ENCODE results near the gene TIGD6.

TIGD6 gene

DNA sequence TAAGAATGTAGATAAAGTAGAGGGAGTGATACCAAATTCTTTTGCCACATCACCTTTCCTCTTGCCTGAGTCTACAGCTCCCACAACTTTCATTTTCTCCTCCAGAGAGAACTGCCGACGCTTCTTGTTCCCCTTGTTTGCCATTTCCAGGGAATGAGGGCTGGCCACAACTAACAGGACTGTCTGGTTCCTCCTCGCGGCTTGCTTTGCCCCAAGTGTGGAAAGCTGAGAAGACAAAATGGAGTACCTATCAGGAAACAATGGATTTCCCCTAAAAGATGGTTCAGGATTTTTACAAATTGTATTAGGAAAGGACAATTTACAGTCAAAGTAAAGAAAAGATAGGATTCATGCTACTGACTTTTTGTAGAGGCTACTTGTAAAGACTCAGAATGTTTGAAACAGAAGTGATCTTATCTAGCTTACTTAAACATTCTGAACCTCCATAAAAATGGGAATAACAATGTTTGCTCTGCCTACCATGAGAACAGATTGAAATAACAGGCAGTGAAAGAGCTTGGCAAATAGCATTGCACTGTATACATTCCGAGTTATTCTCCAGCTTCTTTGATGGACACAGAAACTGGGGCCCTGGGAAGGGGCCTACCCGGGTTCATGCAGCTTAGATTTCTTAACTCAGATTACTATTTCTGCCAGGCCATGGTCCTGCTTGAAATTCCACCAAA lies 4.1 kb downstream of the TIGD6 start:
- H3K9me3 ChIP-seq (ENCODE audit: control insufficient read depth in 1 of 2, low read length in 2 of 2): no peaks in the 10 kb centered on the region
- no peaks in the 10 kb centered on the region for H3K27me3 ChIP-seq (ENCODE audit: low read depth, low read length)
- peaks cover 9 to 12% of the 10 kb centered on the region in 2 donors for H3K4me1 ChIP-seq (ENCODE audit: control insufficient read depth in 1 of 2, insufficient read depth in 2 of 2, low read length in 2 of 2)
- peak overlapping the region; percentile 26 for H3K27ac ChIP-seq (ENCODE audit: low read length)
- H3K4me3 ChIP-seq (ENCODE audit: low read depth in 1 of 2, low read length in 2 of 2): no peak overlapping the region
- H3K36me3 ChIP-seq (ENCODE audit: control insufficient read depth in 1 of 2, insufficient read depth in 2 of 2, low read length in 2 of 2): peaks cover 14 to 25% of the 10 kb centered on the region in 2 donors

DNA sequence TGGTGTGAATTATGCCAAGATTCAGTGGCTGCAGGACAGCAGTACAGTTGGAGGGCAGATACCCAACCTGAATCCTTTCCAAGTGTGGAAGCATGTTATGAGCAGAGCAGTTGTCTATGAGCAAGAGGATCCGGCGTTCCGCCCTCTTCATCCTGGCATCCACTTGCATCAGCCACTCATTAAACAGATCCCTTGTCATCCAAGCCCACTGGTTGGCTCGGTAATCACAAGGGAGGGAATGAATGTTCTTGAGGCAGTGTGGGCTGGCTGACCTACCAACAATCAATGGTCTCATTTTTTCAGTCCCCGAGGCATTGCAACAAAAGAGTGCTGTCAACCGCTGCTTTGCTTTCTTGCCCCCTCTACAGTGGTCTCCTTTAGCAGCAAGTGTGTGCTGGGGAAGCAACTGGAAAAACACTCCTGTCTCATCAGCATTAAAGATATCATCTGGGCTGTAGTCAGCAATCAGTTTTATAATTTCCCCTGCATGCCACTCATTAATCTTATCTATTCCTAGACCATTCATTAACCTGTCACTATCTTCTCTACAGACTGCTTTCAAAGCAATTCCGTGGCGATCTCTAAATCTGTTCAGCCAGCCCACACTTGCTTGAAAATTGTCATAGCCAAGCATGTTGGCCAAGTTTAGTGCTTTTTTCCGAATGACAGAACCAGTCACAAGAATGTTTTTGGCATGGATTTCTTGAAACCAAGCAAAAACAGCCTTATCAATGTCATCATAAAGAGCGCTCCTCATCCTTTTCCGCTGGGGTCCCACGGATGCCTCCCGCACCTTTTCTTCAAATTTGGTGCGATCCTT lies 4.9 kb downstream of the TIGD6 start:
- H3K9me3 ChIP-seq (ENCODE audit: control insufficient read depth in 1 of 2, low read length in 2 of 2): no peaks in the 10 kb centered on the region
- H3K27me3 ChIP-seq (ENCODE audit: low read depth, low read length): no peaks in the 10 kb centered on the region
- peaks cover 11 to 25% of the 10 kb centered on the region in 2 donors for H3K36me3 ChIP-seq (ENCODE audit: control insufficient read depth in 1 of 2, insufficient read depth in 2 of 2, low read length in 2 of 2)
- no peak overlapping the region for H3K4me3 ChIP-seq (ENCODE audit: low read depth in 1 of 2, low read length in 2 of 2)
- H3K27ac ChIP-seq (ENCODE audit: low read length): no peak overlapping the region
- peaks cover 9 to 10% of the 10 kb centered on the region in 2 donors for H3K4me1 ChIP-seq (ENCODE audit: control insufficient read depth in 1 of 2, insufficient read depth in 2 of 2, low read length in 2 of 2)

DNA sequence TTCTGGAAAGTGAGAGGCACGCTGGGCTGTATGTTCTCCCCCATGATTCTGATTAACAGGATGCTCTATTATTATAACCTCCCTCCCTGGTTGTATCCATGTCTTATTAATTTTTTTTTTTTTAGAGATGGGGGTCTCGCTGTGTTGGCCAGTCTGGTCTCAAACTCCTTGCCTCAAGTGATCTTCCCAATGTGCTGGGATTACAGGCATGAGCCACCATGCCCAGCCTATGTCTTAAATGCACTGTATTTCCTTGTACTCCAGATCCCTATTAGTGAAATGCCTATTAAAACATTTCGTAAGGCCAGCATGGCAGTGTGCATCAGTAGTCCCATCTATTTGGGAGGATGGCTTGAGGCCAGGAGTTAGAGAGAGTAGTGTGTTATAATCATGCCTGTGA lies 7.0 kb downstream of the TIGD6 start:
- H3K4me1 ChIP-seq (ENCODE audit: control insufficient read depth in 1 of 2, insufficient read depth in 2 of 2, low read length in 2 of 2): no peaks in the 10 kb centered on the region
- H3K27me3 ChIP-seq (ENCODE audit: low read depth, low read length): no peaks in the 10 kb centered on the region
- H3K4me3 ChIP-seq (ENCODE audit: low read depth in 1 of 2, low read length in 2 of 2): no peak overlapping the region
- peaks cover 4 to 25% of the 10 kb centered on the region in 2 donors for H3K36me3 ChIP-seq (ENCODE audit: control insufficient read depth in 1 of 2, insufficient read depth in 2 of 2, low read length in 2 of 2)
- H3K9me3 ChIP-seq (ENCODE audit: control insufficient read depth in 1 of 2, low read length in 2 of 2): no peaks in the 10 kb centered on the region
- H3K27ac ChIP-seq (ENCODE audit: low read length): no peak overlapping the region

DNA sequence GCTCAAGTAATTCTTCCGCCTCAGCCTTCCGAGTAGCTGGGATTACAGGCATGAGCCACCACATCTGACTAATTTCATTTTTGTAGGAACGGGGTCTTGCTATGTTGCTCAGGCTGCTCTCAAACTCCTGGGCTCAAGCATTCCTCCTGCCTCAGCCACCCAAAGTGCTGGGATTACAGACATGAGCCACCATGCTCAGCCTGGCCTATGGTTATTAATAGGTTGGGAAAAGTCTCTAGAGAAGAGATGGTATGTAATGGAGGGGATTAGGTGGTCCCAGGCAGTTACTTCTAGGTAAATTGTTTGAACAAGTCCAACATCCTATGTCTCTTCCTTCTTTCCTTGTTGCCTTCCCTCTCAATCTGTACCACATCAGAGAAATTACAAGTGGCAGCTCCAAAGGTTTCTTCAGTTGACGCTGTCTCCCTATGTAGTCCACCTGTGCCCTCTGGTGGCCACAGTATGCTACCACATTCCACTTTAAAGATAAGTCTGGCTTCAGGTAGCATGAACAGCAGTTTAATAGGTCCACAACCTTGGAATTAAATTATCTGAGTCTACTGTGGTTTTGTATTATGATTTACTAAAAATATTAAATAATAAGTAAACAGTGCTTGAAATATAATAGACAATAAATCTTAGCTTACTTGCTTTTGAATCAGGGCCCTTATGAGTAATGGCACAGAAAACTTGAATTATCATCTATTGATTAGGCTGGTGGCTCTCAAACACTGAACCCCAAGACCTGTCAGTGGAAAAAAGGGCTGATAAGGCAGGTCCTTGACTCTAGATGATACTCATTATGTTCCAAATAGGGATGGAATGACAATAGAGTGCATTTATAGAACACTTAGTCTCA lies 9.7 kb downstream of the TIGD6 start:
- Histone ChIP-seq H3K4me3 (ENCODE audit: low read depth in 1 of 2, low read length in 2 of 2) (no peak overlapping the region), H3K9me3 (ENCODE audit: control insufficient read depth in 1 of 2, low read length in 2 of 2) (no peaks in the 10 kb centered on the region), H3K36me3 (ENCODE audit: control insufficient read depth in 1 of 2, insufficient read depth in 2 of 2, low read length in 2 of 2) (peaks cover 4 to 18% of the 10 kb centered on the region in 2 donors), H3K27me3 (ENCODE audit: low read depth, low read length) (no peaks in the 10 kb centered on the region), H3K27ac (ENCODE audit: low read length) (no peak overlapping the region), H3K4me1 (ENCODE audit: control insufficient read depth in 1 of 2, insufficient read depth in 2 of 2, low read length in 2 of 2) (no peaks in the 10 kb centered on the region)

DNA sequence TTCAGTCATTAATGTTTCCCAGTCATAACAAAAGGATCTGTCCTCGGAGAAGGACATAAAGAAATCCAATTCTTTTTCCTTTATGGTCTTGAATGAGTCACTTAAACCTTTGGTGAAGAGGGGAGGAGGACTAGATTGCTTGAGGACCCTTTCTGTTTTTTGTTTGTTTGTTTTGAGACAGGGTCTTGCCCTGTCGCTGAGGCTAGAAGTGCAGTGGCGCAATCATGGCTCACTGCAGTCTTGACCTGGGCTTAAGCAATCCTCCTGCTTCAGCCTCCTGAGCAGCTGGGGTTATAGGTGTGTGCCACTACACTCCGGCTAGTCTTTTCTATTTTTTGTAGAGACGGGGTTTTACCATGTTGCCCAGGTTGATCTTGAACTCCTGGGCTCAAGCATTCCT lies 12.3 kb downstream of the TIGD6 start:
- Histone ChIP-seq H3K9me3 (ENCODE audit: control insufficient read depth in 1 of 2, low read length in 2 of 2) (no peaks in the 10 kb centered on the region), H3K4me3 (ENCODE audit: low read depth in 1 of 2, low read length in 2 of 2) (no peak overlapping the region), H3K4me1 (ENCODE audit: control insufficient read depth in 1 of 2, insufficient read depth in 2 of 2, low read length in 2 of 2) (no peaks in the 10 kb centered on the region), H3K27me3 (ENCODE audit: low read depth, low read length) (no peaks in the 10 kb centered on the region), H3K36me3 (ENCODE audit: control insufficient read depth in 1 of 2, insufficient read depth in 2 of 2, low read length in 2 of 2) (no peaks in the 10 kb centered on the region), H3K27ac (ENCODE audit: low read length) (no peak overlapping the region)

DNA sequence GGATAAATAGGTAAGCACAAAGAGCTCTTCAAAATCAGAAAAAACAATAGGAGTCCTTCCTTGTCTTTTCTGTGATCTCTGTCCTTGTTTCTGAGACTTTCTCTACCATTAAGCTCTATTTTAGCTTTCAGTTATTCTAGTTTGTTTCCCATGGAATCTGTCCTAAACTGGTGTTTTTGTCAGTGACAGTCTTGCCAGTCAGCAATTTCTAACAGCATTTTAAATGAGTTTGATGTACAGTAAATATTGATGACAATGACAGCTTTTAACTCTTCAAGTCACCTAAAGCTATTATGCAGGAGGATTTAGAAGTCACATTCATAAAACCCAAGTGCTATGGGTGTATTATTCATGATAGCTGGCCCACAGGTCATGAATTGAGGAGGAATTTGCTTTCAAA lies 17.9 kb downstream of the TIGD6 start:
- H3K27ac ChIP-seq (ENCODE audit: low read length): no peak overlapping the region
- H3K27me3 ChIP-seq (ENCODE audit: low read depth, low read length): no peaks in the 10 kb centered on the region
- H3K4me3 ChIP-seq (ENCODE audit: low read depth in 1 of 2, low read length in 2 of 2): no peak overlapping the region
- no peaks in the 10 kb centered on the region for H3K9me3 ChIP-seq (ENCODE audit: control insufficient read depth in 1 of 2, low read length in 2 of 2)
- peaks cover 0 to 4% of the 10 kb centered on the region in 2 donors for H3K4me1 ChIP-seq (ENCODE audit: control insufficient read depth in 1 of 2, insufficient read depth in 2 of 2, low read length in 2 of 2)
- H3K36me3 ChIP-seq (ENCODE audit: control insufficient read depth in 1 of 2, insufficient read depth in 2 of 2, low read length in 2 of 2): peaks cover 12 to 24% of the 10 kb centered on the region in 2 donors

DNA sequence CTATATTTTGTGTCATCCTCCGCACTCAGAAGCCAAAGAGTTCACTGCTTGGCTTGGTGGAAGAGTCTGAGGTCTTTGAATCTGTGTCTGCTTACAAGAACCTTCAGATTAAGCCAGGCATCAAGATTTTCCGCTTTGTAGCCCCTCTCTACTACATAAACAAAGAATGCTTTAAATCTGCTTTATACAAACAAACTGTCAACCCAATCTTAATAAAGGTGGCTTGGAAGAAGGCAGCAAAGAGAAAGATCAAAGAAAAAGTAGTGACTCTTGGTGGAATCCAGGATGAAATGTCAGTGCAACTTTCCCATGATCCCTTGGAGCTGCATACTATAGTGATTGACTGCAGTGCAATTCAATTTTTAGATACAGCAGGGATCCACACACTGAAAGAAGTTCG lies 19.2 kb downstream of the TIGD6 start:
- Histone ChIP-seq H3K4me1 (ENCODE audit: control insufficient read depth in 1 of 2, insufficient read depth in 2 of 2, low read length in 2 of 2) (peaks cover 0 to 4% of the 10 kb centered on the region in 2 donors), H3K36me3 (ENCODE audit: control insufficient read depth in 1 of 2, insufficient read depth in 2 of 2, low read length in 2 of 2) (peaks cover 12 to 24% of the 10 kb centered on the region in 2 donors), H3K27ac (ENCODE audit: low read length) (no peak overlapping the region), H3K9me3 (ENCODE audit: control insufficient read depth in 1 of 2, low read length in 2 of 2) (no peaks in the 10 kb centered on the region), H3K27me3 (ENCODE audit: low read depth, low read length) (no peaks in the 10 kb centered on the region), H3K4me3 (ENCODE audit: low read depth in 1 of 2, low read length in 2 of 2) (no peak overlapping the region)

DNA sequence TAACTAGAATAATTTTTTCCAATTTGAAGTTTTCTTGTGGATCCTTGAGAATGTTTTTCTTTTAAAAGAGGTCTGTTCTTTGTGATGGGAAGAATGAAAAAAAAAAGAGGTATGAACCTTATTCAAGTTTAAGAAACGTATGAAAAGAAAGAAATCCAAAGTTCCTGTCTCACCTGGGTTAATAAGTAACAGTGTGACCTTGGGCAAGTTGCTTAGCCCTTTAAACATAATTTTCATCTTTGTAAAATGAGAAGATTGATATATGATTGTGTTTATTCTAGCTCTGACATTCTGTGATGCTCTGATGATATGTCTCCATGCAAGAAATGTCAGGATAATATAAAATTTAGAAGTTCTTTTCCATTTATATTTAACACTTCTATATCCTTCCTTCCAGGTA lies 20.6 kb downstream of the TIGD6 start:
- no peak overlapping the region for H3K27ac ChIP-seq (ENCODE audit: low read length)

DNA sequence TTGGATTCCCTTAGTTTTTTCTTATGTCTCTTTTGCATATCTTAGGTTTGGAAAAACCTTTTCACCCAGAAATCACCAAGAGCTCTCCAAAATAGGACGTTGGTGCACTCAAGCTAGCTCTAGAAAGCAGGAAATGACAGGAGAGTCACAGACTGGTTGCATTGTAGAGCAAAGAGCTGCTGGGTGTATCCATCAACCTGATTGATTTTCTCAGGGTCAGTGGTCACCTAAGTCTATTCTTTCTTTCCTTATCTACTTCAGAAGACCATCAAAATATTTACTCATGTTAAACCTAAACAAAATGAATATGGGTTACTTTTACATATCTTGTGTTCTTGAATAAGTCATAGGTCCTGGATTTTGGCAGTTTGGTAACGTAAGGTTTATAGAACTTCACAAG lies 25.0 kb downstream of the TIGD6 start:
- Histone ChIP-seq H3K27ac (ENCODE audit: low read length) (no peak overlapping the region), H3K4me3 (ENCODE audit: low read depth in 1 of 2, low read length in 2 of 2) (no peak overlapping the region), H3K9me3 (ENCODE audit: control insufficient read depth in 1 of 2, low read length in 2 of 2) (no peaks in the 10 kb centered on the region), H3K27me3 (ENCODE audit: low read depth, low read length) (no peaks in the 10 kb centered on the region), H3K36me3 (ENCODE audit: control insufficient read depth in 1 of 2, insufficient read depth in 2 of 2, low read length in 2 of 2) (peaks cover 2 to 15% of the 10 kb centered on the region in 2 donors), H3K4me1 (ENCODE audit: control insufficient read depth in 1 of 2, insufficient read depth in 2 of 2, low read length in 2 of 2) (no peaks in the 10 kb centered on the region)

More for the DNA sequence above, 20.6 kb downstream of the TIGD6 start:
- Histone ChIP-seq H3K9me3 (ENCODE audit: control insufficient read depth in 1 of 2, low read length in 2 of 2) (no peaks in the 10 kb centered on the region), H3K4me1 (ENCODE audit: control insufficient read depth in 1 of 2, insufficient read depth in 2 of 2, low read length in 2 of 2) (peaks cover 0 to 4% of the 10 kb centered on the region in 2 donors), H3K27me3 (ENCODE audit: low read depth, low read length) (no peaks in the 10 kb centered on the region), H3K36me3 (ENCODE audit: control insufficient read depth in 1 of 2, insufficient read depth in 2 of 2, low read length in 2 of 2) (peaks cover 12 to 24% of the 10 kb centered on the region in 2 donors), H3K4me3 (ENCODE audit: low read depth in 1 of 2, low read length in 2 of 2) (no peak overlapping the region)

DNA sequence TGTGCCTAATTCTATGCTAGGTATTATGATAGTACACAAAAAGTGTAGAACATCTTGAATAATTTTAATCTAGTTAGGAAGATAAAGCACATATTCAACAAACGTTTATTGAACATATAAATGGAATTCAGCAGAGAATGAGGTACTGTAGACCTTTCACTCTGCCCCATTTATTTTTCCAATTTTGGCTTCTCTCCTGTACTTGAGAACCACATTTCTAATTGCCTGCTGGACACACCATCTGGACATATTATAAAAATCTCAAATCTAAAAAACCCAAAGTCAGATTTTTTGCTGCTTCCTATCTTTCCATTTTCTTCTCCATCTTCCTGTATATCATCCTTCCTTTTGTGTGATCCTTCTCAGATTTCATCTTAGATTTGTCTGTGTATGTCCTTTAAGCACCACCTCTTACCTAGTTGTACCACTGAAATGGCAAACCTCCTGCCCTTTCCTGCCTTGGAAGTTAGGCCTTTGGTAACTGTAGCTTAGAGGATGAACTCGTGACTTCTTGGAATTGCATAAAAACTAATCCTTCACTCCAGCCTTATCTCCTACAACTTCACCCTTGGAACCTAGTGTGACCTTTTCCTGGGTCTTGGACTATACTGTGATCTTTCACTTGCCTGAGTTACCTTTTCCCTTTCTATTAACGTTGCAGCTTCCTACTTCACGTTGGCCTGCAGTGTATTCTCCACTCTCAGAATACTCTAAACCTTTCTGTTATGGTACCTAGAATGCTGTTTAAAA lies 31.1 kb downstream of the TIGD6 start:
- no peaks in the 10 kb centered on the region for H3K9me3 ChIP-seq (ENCODE audit: control insufficient read depth in 1 of 2, low read length in 2 of 2)
- H3K27ac ChIP-seq (ENCODE audit: low read length): no peak overlapping the region

More for the DNA sequence above, 31.1 kb downstream of the TIGD6 start:
- no peaks in the 10 kb centered on the region for H3K36me3 ChIP-seq (ENCODE audit: control insufficient read depth in 1 of 2, insufficient read depth in 2 of 2, low read length in 2 of 2)
- no peaks in the 10 kb centered on the region for H3K4me1 ChIP-seq (ENCODE audit: control insufficient read depth in 1 of 2, insufficient read depth in 2 of 2, low read length in 2 of 2)
- H3K4me3 ChIP-seq (ENCODE audit: low read depth in 1 of 2, low read length in 2 of 2): no peak overlapping the region
- H3K27me3 ChIP-seq (ENCODE audit: low read depth, low read length): no peaks in the 10 kb centered on the region

Data from muscle layer of duodenum (tissue), 2 donors.